ENCODE measurements around the gene HOXD1. TPM values are rescaled to one million over a fixed set of nuclear protein-coding genes. Genes with fewer than 3 reads are reported as not detected.

HOXD1 gene
- total RNA-seq, 3 donors from 2014 or later = 2.2 to 5.9 (median 4.6) TPM

- no peak overlapping the region for H3K4me3 ChIP-seq
- peaks cover 11% of the 10 kb centered on the region for H3K4me1 ChIP-seq (ENCODE audit: low read depth)
- no peaks in the 10 kb centered on the region for H3K9me3 ChIP-seq
- no peak for DNase-seq
- intact Hi-C loops (cut with DNase I, micrococcal nuclease) = no loop called here
- no peak for ATAC-seq
- TF ChIP-seq, protein P1, sequence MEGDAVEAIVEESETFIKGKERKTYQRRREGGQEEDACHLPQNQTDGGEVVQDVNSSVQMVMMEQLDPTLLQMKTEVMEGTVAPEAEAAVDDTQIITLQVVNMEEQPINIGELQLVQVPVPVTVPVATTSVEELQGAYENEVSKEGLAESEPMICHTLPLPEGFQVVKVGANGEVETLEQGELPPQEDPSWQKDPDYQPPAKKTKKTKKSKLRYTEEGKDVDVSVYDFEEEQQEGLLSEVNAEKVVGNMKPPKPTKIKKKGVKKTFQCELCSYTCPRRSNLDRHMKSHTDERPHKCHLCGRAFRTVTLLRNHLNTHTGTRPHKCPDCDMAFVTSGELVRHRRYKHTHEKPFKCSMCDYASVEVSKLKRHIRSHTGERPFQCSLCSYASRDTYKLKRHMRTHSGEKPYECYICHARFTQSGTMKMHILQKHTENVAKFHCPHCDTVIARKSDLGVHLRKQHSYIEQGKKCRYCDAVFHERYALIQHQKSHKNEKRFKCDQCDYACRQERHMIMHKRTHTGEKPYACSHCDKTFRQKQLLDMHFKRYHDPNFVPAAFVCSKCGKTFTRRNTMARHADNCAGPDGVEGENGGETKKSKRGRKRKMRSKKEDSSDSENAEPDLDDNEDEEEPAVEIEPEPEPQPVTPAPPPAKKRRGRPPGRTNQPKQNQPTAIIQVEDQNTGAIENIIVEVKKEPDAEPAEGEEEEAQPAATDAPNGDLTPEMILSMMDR (IDR thresholded peaks at IDR 0.05) = no peak
- H3K36me3 ChIP-seq (ENCODE audit: low read depth) = no peaks in the 10 kb centered on the region
Observed at GRCh38 chr2:176182671-176183070, 5.8 kb upstream of the HOXD1 start.

DNA sequence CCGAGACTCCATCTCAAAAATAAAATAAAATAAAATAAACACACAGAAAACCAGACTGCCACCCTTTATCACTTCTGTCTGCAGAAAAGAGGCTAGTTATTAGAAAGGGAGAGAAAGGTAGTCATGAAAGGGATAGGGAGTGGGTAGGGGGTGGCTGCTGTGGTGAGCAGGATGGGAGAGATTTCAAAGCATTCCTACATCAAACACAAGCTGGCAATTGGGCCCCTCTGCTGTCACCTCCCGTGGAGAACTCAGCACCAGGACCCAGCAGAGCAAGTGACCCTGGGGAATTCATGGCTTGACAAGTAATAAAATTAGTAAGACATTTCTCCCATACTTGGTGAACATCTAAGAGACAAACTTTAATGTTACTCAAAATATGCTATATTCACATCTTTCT is 3.7 kb upstream of the HOXD1 start:
- ATAC-seq = no peak
- no peak for DNase-seq
- TF ChIP-seq, protein P1 (IDR thresholded peaks at IDR 0.05) = no peak
- H3K4me1 ChIP-seq (ENCODE audit: low read depth) = peaks cover 11% of the 10 kb centered on the region
- H3K4me3 ChIP-seq = no peak overlapping the region
- intact Hi-C loops (cut with DNase I, micrococcal nuclease) = no loop called here
- H3K36me3 ChIP-seq (ENCODE audit: low read depth) = no peaks in the 10 kb centered on the region
- no peaks in the 10 kb centered on the region for H3K9me3 ChIP-seq

- TF ChIP-seq, protein P1 (IDR thresholded peaks at IDR 0.05) = no peak
- DNase-seq = no peak
Observed at GRCh38 chr2:176186024-176186423, 2.4 kb upstream of the HOXD1 start.

GRCh38 chr2:176187200-176187898 is 1.1 kb upstream of the HOXD1 start:
- Histone ChIP-seq H3K4me1 (ENCODE audit: low read depth) (peaks cover 22% of the 10 kb centered on the region), H3K4me3 (peak overlapping the region; percentile 52), H3K36me3 (ENCODE audit: low read depth) (no peaks in the 10 kb centered on the region), H3K9me3 (no peaks in the 10 kb centered on the region)
- DNase-seq = peak in 2 of 3 donors; percentile 52 to 66
- TF ChIP-seq, protein P1 (IDR thresholded peaks at IDR 0.05) = no peak
- peak; percentile 42 for ATAC-seq
- intact Hi-C loops (cut with DNase I, micrococcal nuclease) = no loop called here

More at GRCh38 chr2:176186024-176186423, 2.4 kb upstream of the HOXD1 start:
- no peaks in the 10 kb centered on the region for H3K9me3 ChIP-seq
- H3K4me3 ChIP-seq = no peak overlapping the region
- intact Hi-C loops (cut with DNase I, micrococcal nuclease) = no loop called here
- peaks cover 21% of the 10 kb centered on the region for H3K4me1 ChIP-seq (ENCODE audit: low read depth)
- no peaks in the 10 kb centered on the region for H3K36me3 ChIP-seq (ENCODE audit: low read depth)
- ATAC-seq = no peak

GRCh38 chr2:176188774-176189680 is 559 bp downstream of the HOXD1 start:
- DNase-seq (peak in 2 of 3 donors; percentile 52 to 75), ATAC-seq (peak; percentile 68)
- no peaks in the 10 kb centered on the region for H3K36me3 ChIP-seq (ENCODE audit: low read depth)
- intact Hi-C loops (cut with DNase I, micrococcal nuclease) = no loop called here
- no peaks in the 10 kb centered on the region for H3K9me3 ChIP-seq
- H3K4me3 ChIP-seq = peak overlapping the region; percentile 52
- peaks cover 22% of the 10 kb centered on the region for H3K4me1 ChIP-seq (ENCODE audit: low read depth)
- TF ChIP-seq, protein P1 (IDR thresholded peaks at IDR 0.05) = no peak
